ENCODE measurements around the gene FXYD5.
"Not testable (repeated sequence)": the region's sequence is repeated elsewhere in the genome, so short reads cannot be mapped to it uniquely, and the experiment has no call there.

FXYD5 gene

DNA sequence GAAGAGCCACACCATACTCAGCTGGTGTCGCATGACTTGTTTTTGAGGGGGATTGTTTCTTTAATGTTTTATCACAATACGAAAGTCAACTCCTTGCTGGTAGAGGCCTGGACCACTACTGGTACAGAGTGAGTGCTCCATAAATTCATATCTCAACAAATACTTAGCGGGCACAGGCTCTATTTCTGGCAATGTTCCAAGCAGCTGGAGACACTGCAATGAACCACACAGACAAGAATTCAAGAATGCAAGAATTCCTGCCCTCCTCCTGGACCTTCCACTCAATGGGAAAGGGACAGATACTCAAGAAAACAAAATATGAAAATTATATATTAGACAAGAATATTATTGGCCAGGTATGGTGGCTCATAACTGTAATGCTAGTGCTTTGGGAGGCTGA, 5.1 kb upstream of the FXYD5 start:
- Histone ChIP-seq H3K4me3 (ENCODE audit: low read depth, low read length) (no peak overlapping the region), H3K27ac (no peak overlapping the region), H3K36me3 (replicated peaks) (no peaks in the 10 kb centered on the region), H3K27me3 (replicated peaks) (peaks cover 3% of the 10 kb centered on the region)
- no peak for DNase-seq
- TF ChIP-seq, protein P1, sequence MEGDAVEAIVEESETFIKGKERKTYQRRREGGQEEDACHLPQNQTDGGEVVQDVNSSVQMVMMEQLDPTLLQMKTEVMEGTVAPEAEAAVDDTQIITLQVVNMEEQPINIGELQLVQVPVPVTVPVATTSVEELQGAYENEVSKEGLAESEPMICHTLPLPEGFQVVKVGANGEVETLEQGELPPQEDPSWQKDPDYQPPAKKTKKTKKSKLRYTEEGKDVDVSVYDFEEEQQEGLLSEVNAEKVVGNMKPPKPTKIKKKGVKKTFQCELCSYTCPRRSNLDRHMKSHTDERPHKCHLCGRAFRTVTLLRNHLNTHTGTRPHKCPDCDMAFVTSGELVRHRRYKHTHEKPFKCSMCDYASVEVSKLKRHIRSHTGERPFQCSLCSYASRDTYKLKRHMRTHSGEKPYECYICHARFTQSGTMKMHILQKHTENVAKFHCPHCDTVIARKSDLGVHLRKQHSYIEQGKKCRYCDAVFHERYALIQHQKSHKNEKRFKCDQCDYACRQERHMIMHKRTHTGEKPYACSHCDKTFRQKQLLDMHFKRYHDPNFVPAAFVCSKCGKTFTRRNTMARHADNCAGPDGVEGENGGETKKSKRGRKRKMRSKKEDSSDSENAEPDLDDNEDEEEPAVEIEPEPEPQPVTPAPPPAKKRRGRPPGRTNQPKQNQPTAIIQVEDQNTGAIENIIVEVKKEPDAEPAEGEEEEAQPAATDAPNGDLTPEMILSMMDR (IDR thresholded peaks at IDR 0.05; ENCODE audit: low read depth, low read length, missing control alignments): no peak
- in situ Hi-C loops (cut with HindIII; ENCODE audit: low pct_ligation_motif_present, low sequenced_read_pairs): no loop called here

DNA sequence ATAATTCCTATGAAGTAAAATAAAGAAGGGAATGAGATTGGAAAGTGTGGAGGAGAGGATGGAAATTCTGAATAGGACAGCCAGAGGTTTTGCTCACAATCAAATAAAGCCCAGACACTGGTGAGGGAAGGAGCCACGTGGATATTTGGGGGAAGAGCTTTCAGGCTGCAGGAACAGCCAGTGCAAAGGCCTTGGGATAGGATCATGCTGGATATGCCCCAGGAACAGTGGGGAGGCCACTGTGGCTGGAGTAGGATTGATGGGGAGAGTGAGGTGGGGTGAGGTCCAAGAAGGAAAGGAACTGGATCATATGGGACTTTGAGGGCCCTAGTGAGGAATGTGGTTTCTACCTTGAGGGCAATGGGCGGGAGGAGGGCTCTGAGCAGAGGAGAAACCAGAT, 4.1 kb upstream of the FXYD5 start:
- TF ChIP-seq, protein P1 (IDR thresholded peaks at IDR 0.05; ENCODE audit: low read depth, low read length, missing control alignments): no peak
- in situ Hi-C loops (cut with HindIII; ENCODE audit: low pct_ligation_motif_present, low sequenced_read_pairs): no loop called here
- Histone ChIP-seq H3K4me3 (ENCODE audit: low read depth, low read length) (no peak overlapping the region), H3K36me3 (replicated peaks) (no peaks in the 10 kb centered on the region), H3K27me3 (replicated peaks) (no peaks in the 10 kb centered on the region), H3K27ac (no peak overlapping the region)
- DNase-seq: no peak

DNA sequence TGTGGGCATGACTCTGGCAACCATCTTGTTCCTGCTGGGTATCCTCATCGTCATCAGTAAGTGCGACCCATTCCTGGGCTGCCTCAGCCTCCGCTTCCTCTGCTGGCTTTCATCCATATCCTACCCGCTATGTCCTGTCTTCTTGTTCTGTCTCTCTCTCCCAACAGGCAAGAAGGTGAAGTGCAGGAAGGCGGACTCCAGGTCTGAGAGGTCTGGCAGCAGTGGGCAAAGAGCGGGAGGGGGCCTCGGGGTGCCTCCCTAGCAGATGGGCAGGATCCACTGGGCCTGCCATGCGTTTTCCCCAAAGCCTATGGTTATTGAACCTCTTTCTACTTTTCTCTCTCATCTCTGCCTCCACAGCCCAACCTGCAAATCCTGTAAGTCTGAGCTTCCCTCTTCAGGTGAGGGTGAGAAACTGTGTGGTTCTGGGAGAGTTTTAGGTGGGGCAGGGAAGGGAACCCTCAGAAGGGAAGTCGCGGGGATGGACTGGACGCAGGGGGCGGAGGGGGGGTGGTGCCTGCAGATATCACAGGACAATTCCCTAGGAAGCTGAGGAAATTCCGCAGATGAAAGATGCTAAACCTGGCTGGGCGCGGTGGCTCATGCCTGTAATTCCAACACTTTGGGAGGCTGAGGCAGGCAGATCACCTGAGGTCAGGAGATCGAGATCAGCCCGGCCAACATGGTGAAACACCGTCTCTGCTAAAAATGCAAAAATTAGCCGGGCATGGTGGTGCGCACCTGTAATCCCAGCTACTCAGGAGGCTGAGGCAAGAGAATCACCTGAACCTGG, 3.1 kb upstream of the FXYD5 start:
- no peak for DNase-seq
- Histone ChIP-seq H3K27ac (no peak overlapping the region), H3K36me3 (replicated peaks) (no peaks in the 10 kb centered on the region), H3K4me3 (ENCODE audit: low read depth, low read length) (no peak overlapping the region), H3K27me3 (replicated peaks) (no peaks in the 10 kb centered on the region)
- TF ChIP-seq, protein P1 (IDR thresholded peaks at IDR 0.05; ENCODE audit: low read depth, low read length, missing control alignments): no peak
- in situ Hi-C loops (cut with HindIII; ENCODE audit: low pct_ligation_motif_present, low sequenced_read_pairs): no loop called here

DNA sequence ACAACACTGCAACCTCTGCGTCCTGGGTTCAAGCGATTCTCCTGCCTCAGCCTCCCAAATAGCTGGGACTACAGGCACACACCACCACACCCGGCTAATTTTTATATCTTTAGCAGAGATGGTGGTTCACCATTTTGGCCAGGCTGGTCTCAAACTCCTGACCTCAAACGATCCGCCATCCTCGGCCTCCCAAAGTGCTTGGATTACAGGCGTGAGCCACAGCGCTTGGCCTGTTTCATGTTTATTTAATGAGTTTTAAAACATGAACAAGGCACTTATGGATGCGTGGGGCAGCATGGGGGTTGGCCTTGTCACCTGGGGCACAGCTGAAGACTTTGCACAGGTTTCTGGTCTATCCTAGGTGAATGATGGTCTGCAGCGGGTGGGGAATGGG, 1.4 kb upstream of the FXYD5 start:
- DNase-seq; H3K27me3 ChIP-seq (replicated peaks); H3K36me3 ChIP-seq (replicated peaks); in situ Hi-C loops (cut with HindIII; ENCODE audit: low pct_ligation_motif_present, low sequenced_read_pairs); H3K27ac ChIP-seq; H3K4me3 ChIP-seq (ENCODE audit: low read depth, low read length): not testable (repeated sequence)

DNA sequence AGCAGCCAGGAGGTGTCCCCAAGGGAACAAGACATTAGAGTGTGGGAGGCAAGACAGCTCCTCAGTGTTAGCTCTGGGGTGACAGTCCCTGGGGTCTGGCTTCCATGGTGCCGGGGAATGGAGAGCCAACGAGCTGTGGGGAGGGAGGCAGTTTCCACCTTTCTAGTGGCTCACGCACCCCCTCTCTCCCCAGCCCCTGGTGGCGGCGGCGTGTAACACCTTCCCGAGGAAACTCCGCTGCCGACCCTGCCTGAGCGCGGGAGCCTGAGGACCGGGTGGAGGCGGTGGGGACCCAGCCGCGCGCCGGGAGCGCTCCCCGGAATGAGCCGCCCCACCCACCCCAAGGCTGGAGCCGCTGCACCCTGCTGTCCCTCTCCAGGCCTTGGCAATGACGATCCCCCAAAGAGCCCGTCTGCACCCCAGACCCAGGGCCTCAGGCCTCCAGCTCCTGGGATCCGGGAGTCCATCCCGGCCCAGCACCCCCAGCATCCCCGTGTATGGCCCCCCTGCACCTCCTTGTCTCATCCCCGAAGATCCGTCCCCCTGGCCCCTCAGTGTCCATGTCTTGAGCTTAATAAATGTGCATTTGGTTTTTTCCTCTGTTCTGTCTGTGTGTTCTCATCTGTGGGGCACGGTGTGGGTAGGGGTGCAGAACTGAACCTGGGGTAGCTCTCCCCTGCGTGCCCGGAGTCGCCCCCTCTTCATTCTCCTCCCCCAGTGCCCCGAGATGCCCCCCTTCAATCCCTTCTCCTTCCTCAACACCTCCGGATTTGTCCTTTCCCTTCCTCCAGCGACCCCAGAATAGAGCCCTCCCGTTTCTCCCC, 622 bp upstream of the FXYD5 start:
- H3K27ac ChIP-seq: no peak overlapping the region
- H3K4me3 ChIP-seq (ENCODE audit: low read depth, low read length): peak overlapping the region; percentile 88
- H3K36me3 ChIP-seq (replicated peaks): peaks cover 9% of the 10 kb centered on the region
- in situ Hi-C loops (cut with HindIII; ENCODE audit: low pct_ligation_motif_present, low sequenced_read_pairs): no loop called here
- no peak for DNase-seq
- TF ChIP-seq, protein P1 (IDR thresholded peaks at IDR 0.05; ENCODE audit: low read depth, low read length, missing control alignments): peak; percentile 76
- H3K27me3 ChIP-seq (replicated peaks): no peaks in the 10 kb centered on the region

DNA sequence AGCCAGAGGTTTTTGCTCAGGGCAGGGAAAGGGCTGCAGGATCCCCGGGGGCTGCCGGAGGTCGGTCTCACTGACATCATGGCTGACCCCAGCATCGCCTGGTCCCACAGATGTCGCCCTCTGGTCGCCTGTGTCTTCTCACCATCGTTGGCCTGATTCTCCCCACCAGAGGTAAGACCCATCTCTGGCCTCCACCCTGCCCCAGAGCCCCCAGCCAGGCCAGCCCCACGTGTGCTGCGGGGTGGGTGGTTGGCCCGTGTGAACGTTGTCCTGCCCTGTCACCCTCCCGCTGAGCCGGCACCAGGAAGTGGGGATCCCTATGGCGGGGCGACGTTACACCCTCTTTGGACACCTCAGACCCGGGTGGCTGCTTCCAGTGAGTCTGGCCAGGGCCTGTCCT, 906 bp downstream of the FXYD5 start:
- no peaks in the 10 kb centered on the region for H3K27me3 ChIP-seq (replicated peaks)
- TF ChIP-seq, protein P1 (IDR thresholded peaks at IDR 0.05; ENCODE audit: low read depth, low read length, missing control alignments): no peak
- H3K36me3 ChIP-seq (replicated peaks): peaks cover 14% of the 10 kb centered on the region
- no peak for DNase-seq
- no peak overlapping the region for H3K27ac ChIP-seq
- in situ Hi-C loops (cut with HindIII; ENCODE audit: low pct_ligation_motif_present, low sequenced_read_pairs): no loop called here
- H3K4me3 ChIP-seq (ENCODE audit: low read depth, low read length): peak overlapping the region; percentile 88

Data from brain microvascular endothelial cell (primary cell).